SK-N-SH treated with all-trans-retinoic acid at 6 μM for 48 hours (cell line): ENCODE results near the gene CHN1.

Experiments used
- ARNTL ChIP-seq: fragments of 450-650 bp; formaldehyde crosslinking; IDR thresholded peaks from 2 replicates; pipeline ENCODE4 v1.5.0; 2020; ENCODE audit warnings: low read depth, mild to moderate bottlenecking, moderate library complexity, borderline replicate concordance
- BACH2 ChIP-seq: fragments of 250-450 bp; sonication (Bioruptor Pico); IDR thresholded peaks from 2 replicates; pipeline ENCODE4 v1.9.0; 2021; ENCODE audit warnings: mild to moderate bottlenecking, borderline replicate concordance
- ESRRG ChIP-seq: fragments of 250-450 bp; sonication (Bioruptor Pico); IDR thresholded peaks from 2 replicates; pipeline ENCODE4 v1.6.1; 2021; ENCODE audit warnings: mild to moderate bottlenecking
- GLIS3 ChIP-seq: fragments of 250-450 bp; sonication (Bioruptor Pico); IDR thresholded peaks from 2 replicates; pipeline ENCODE4 v1.5.0; 2020; ENCODE audit warnings: mild to moderate bottlenecking, moderate library complexity
- ISL1 ChIP-seq: fragments of 250-450 bp; sonication (Bioruptor Pico); IDR thresholded peaks from 2 replicates; pipeline ENCODE4 v2.1.2; 2022; ENCODE audit warnings: mild to moderate bottlenecking, moderate library complexity
- SNAI2 ChIP-seq: fragments of 250-450 bp; sonication (Bioruptor Pico); IDR thresholded peaks from 2 replicates; pipeline ENCODE4 v1.5.0; 2020; ENCODE audit warnings: mild to moderate bottlenecking, moderate library complexity
- TCF4 ChIP-seq: fragments of 250-450 bp; sonication (Bioruptor Pico); IDR thresholded peaks from 2 replicates; pipeline ENCODE4 v1.8.0; 2021; ENCODE audit warnings: mild to moderate bottlenecking, moderate library complexity, borderline replicate concordance
- ZFP3 ChIP-seq: fragments of 250-450 bp; sonication (Bioruptor Pico); IDR thresholded peaks from 2 replicates; pipeline ENCODE4 v1.5.0; 2020; ENCODE audit warnings: mild to moderate bottlenecking, moderate library complexity
- ZFP30 ChIP-seq: fragments of 450-650 bp; formaldehyde crosslinking; IDR thresholded peaks from 2 replicates; pipeline ENCODE4 v1.5.0; 2022; ENCODE audit warnings: mild to moderate bottlenecking, moderate library complexity
- TF ChIP-seq, protein P1 (sequence below): fragments of 250-450 bp; sonication (Bioruptor Pico); IDR thresholded peaks from 2 replicates; pipeline ENCODE4 v1.8.0; 2020; ENCODE audit warnings: mild to moderate bottlenecking, moderate library complexity, borderline replicate concordance
- TF ChIP-seq, protein P2 (sequence below): fragments of 250-450 bp; sonication (Bioruptor Pico); IDR thresholded peaks from 2 replicates; pipeline ENCODE4 v1.8.0; 2021; ENCODE audit warnings: low read depth, mild to moderate bottlenecking, moderate library complexity, borderline replicate concordance

DNA sequence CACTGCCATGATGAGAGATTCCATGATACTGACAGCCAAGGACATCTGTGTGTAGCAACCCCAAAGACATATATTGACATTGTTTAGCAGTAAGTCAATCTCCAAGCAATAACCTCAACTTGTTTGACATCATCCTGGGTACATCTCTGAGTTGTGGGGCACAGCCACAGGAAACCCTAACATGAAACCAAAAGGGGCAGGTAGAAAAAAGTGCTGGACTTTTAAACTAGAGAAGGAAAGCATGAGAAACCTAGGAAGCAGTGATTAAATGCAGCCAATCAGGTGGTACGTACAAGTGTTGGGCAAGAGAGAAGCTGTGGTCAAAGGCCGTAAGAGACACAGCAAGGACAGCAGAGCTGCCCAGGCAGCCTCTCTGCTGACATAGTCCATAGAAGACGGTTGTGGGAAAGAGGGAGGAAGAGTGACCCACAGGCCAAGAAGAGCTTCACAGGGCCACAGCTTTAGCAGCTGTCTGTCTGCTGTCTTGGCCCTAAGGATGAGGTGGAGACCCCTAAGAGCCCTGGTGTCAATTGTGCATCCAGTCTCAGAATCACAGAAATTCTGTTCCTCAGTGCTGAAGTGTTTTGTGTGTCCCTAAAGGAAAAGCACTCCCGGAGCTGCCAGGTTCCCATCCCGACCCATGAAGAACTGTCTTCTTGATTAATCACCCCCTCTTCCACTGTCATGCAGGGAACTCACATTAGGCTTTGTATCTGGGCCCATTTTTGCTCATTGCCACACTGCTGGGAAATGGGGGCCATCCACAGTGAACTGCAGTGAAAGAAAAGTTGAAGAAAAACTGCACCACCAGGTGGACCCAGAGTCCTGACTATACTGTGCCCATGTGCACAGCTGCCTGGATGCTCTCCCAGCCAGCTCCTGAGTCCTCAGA lies 25.4 kb upstream of the CHN1 start:
- TF ChIP-seq SNAI2 (CRISPR knock-in tag): no peak
- no peak for TF ChIP-seq ISL1 (CRISPR knock-in tag)
- no peak for TF ChIP-seq TCF4 (CRISPR knock-in tag)
- no peak for TF ChIP-seq ESRRG
- TF ChIP-seq, protein P1, sequence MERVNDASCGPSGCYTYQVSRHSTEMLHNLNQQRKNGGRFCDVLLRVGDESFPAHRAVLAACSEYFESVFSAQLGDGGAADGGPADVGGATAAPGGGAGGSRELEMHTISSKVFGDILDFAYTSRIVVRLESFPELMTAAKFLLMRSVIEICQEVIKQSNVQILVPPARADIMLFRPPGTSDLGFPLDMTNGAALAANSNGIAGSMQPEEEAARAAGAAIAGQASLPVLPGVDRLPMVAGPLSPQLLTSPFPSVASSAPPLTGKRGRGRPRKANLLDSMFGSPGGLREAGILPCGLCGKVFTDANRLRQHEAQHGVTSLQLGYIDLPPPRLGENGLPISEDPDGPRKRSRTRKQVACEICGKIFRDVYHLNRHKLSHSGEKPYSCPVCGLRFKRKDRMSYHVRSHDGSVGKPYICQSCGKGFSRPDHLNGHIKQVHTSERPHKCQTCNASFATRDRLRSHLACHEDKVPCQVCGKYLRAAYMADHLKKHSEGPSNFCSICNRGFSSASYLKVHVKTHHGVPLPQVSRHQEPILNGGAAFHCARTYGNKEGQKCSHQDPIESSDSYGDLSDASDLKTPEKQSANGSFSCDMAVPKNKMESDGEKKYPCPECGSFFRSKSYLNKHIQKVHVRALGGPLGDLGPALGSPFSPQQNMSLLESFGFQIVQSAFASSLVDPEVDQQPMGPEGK (CRISPR knock-in tag): no peak
- TF ChIP-seq ARNTL (CRISPR knock-in tag): no peak
- TF ChIP-seq, protein P2, sequence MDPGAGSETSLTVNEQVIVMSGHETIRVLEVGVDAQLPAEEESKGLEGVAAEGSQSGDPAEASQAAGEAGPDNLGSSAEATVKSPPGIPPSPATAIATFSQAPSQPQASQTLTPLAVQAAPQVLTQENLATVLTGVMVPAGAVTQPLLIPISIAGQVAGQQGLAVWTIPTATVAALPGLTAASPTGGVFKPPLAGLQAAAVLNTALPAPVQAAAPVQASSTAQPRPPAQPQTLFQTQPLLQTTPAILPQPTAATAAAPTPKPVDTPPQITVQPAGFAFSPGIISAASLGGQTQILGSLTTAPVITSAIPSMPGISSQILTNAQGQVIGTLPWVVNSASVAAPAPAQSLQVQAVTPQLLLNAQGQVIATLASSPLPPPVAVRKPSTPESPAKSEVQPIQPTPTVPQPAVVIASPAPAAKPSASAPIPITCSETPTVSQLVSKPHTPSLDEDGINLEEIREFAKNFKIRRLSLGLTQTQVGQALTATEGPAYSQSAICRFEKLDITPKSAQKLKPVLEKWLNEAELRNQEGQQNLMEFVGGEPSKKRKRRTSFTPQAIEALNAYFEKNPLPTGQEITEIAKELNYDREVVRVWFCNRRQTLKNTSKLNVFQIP: no peak
- TF ChIP-seq BACH2 (CRISPR knock-in tag): no peak
- TF ChIP-seq ZFP30: no peak
- no peak for TF ChIP-seq ZFP3 (CRISPR knock-in tag)
- no peak for TF ChIP-seq GLIS3 (CRISPR knock-in tag)
